Mesendoderm (in vitro differentiated cells): ENCODE measurements around the gene C13orf42.
"Not testable (repeated sequence)": the region's sequence is repeated elsewhere in the genome, so short reads cannot be mapped to it uniquely, and the experiment has no call there.

ENCODE experiments used
- DNase-seq: peaks from one replicate; pipeline ENCODE4 v3.0.0; 2013
- H2AK5ac ChIP-seq: 2 replicates; pipeline ENCODE4 v1.6.1; 2013; ENCODE audit warnings: low read length, inconsistent platforms
- H2BK120ac ChIP-seq: 2 replicates; pipeline ENCODE4 v1.6.1; 2013; ENCODE audit warnings: low read depth, mild to moderate bottlenecking, low read length, moderate library complexity, mixed read lengths
- H2BK15ac ChIP-seq: replicated peaks from 2 replicates; pipeline ENCODE4 v1.6.1; 2013; ENCODE audit warnings: low read depth, mild to moderate bottlenecking, moderate library complexity
- H2BK5ac ChIP-seq: 2 replicates; pipeline ENCODE4 v1.6.1; 2013; ENCODE audit warnings: low read length, inconsistent platforms
- H3K18ac ChIP-seq: 2 replicates; pipeline ENCODE4 v1.6.1; 2013; ENCODE audit warnings: mild to moderate bottlenecking, low read length, mixed read lengths
- H3K23ac ChIP-seq: one replicate; pipeline ENCODE4 v1.6.1; 2013; ENCODE audit warnings: low read length
- H3K27ac ChIP-seq: 2 replicates; pipeline ENCODE4 v1.5.1; 2013; ENCODE audit warnings: low read depth, mild to moderate bottlenecking, inconsistent platforms, low read length, moderate library complexity
- H3K27me3 ChIP-seq: 2 replicates; pipeline ENCODE4 v1.6.1; 2013; ENCODE audit warnings: low read length, control low read depth, mild to moderate bottlenecking, inconsistent platforms; ENCODE audit not compliant: insufficient read depth, poor library complexity
- H3K36me3 ChIP-seq: 2 replicates; pipeline ENCODE4 v1.6.1; 2013; ENCODE audit warnings: low read length, inconsistent platforms; ENCODE audit not compliant: control insufficient read depth, insufficient read depth
- H3K4ac ChIP-seq: one replicate; pipeline ENCODE4 v1.6.1; 2013; ENCODE audit warnings: low read depth, mild to moderate bottlenecking, low read length, moderate library complexity
- H3K4me1 ChIP-seq: 2 replicates; pipeline ENCODE4 v1.6.1; 2013; ENCODE audit warnings: low read depth, low read length, inconsistent platforms; ENCODE audit not compliant: control insufficient read depth
- H3K4me2 ChIP-seq: 2 replicates; pipeline ENCODE4 v1.6.1; 2013; ENCODE audit warnings: low read length
- H3K4me3 ChIP-seq: 2 replicates; pipeline ENCODE4 v1.5.1; 2013; ENCODE audit warnings: mild to moderate bottlenecking, low read length
- H3K56ac ChIP-seq: one replicate; pipeline ENCODE4 v1.6.1; 2013; ENCODE audit warnings: low read length
- H3K79me1 ChIP-seq: 2 replicates; pipeline ENCODE4 v1.6.1; 2013; ENCODE audit warnings: low read length, inconsistent platforms
- H3K79me2 ChIP-seq: 2 replicates; pipeline ENCODE4 v1.6.1; 2013; ENCODE audit warnings: mild to moderate bottlenecking, low read length; ENCODE audit not compliant: control insufficient read depth, insufficient read depth
- H3K9ac ChIP-seq: 2 replicates; pipeline ENCODE4 v1.6.1; 2013; ENCODE audit warnings: low read length, inconsistent platforms
- H4K5ac ChIP-seq: one replicate; pipeline ENCODE4 v1.6.1; 2013; ENCODE audit warnings: low read length
- H4K8ac ChIP-seq: one replicate; pipeline ENCODE4 v1.6.1; 2013; ENCODE audit warnings: low read depth, mild to moderate bottlenecking, control low read depth, low read length, moderate library complexity
- WGBS: extraction: QIAGEN DNeasy Blood & Tissue Kit; methylation state at CpG from one replicate; pipeline ENCODE4 v1.1.7; 2013; ENCODE audit warnings: low lambda C conversion rate, missing lambda C conversion rate; ENCODE audit not compliant: insufficient coverage; ENCODE audit errors: extremely low coverage; 5-methylcytosine and 5-hydroxymethylcytosine counted together

C13orf42 gene

DNA sequence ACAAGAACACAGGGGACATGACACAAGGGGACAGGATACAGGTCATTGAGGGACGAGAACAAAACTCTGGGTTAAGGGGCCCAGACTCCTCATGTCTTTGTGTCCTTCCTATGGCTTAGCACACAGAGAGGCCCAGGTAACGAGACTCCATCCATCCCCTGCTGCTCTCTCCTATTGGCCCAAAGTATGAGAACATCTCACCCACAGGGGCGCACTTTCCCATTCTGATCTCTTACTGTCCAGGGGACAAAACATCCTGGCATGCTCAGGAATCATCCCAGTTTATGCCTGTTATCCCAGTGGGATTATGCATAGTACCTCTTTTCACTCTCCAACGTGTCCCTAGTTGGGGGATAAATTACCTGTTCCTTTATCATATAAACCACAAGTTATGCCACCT is 19.2 kb downstream of the C13orf42 start:
- no peak overlapping the region for H3K4me3 ChIP-seq
- no peaks in the 10 kb centered on the region for H3K27me3 ChIP-seq
- H3K18ac ChIP-seq = no peak overlapping the region
- no peak overlapping the region for H2BK120ac ChIP-seq
- no peak overlapping the region for H3K9ac ChIP-seq
- no peak overlapping the region for H2BK5ac ChIP-seq
- no peak overlapping the region for H2BK15ac ChIP-seq
- no peak overlapping the region for H4K5ac ChIP-seq
- no peaks in the 10 kb centered on the region for H3K4me1 ChIP-seq
- no peak overlapping the region for H3K56ac ChIP-seq
- no peaks in the 10 kb centered on the region for H3K79me2 ChIP-seq
- no peak overlapping the region for H3K4me2 ChIP-seq
- no peak overlapping the region for H4K8ac ChIP-seq
- no peaks in the 10 kb centered on the region for H3K79me1 ChIP-seq
- no peak overlapping the region for H2AK5ac ChIP-seq
- H3K23ac ChIP-seq = no peak overlapping the region
- no peaks in the 10 kb centered on the region for H3K36me3 ChIP-seq
- H3K27ac ChIP-seq = no peak overlapping the region
- H3K4ac ChIP-seq = no peak overlapping the region
- no CpG with 5 or more reads among the region's 4 CpGs for WGBS
- DNase-seq = peak; percentile 18

- H3K79me2 ChIP-seq = no peaks in the 10 kb centered on the region
- H3K4ac ChIP-seq = no peak overlapping the region
- no peak for DNase-seq
- H3K27me3 ChIP-seq = no peaks in the 10 kb centered on the region
- no peak overlapping the region for H3K9ac ChIP-seq
- WGBS = no CpG with 5 or more reads among the region's 5 CpGs
- H3K79me1 ChIP-seq = no peaks in the 10 kb centered on the region
- H4K8ac ChIP-seq = no peak overlapping the region
- no peak overlapping the region for H3K4me3 ChIP-seq
- H2BK5ac ChIP-seq = no peak overlapping the region
- no peaks in the 10 kb centered on the region for H3K36me3 ChIP-seq
- H3K18ac ChIP-seq = no peak overlapping the region
- no peak overlapping the region for H4K5ac ChIP-seq
- H2BK120ac ChIP-seq = no peak overlapping the region
- no peak overlapping the region for H2BK15ac ChIP-seq
- no peaks in the 10 kb centered on the region for H3K4me1 ChIP-seq
- no peak overlapping the region for H3K23ac ChIP-seq
- no peak overlapping the region for H3K4me2 ChIP-seq
- H3K56ac ChIP-seq = no peak overlapping the region
- H3K27ac ChIP-seq = no peak overlapping the region
- no peak overlapping the region for H2AK5ac ChIP-seq
These were observed 27.4 kb downstream of the C13orf42 start for GRCh38 chr13:51083706-51084105.

DNA sequence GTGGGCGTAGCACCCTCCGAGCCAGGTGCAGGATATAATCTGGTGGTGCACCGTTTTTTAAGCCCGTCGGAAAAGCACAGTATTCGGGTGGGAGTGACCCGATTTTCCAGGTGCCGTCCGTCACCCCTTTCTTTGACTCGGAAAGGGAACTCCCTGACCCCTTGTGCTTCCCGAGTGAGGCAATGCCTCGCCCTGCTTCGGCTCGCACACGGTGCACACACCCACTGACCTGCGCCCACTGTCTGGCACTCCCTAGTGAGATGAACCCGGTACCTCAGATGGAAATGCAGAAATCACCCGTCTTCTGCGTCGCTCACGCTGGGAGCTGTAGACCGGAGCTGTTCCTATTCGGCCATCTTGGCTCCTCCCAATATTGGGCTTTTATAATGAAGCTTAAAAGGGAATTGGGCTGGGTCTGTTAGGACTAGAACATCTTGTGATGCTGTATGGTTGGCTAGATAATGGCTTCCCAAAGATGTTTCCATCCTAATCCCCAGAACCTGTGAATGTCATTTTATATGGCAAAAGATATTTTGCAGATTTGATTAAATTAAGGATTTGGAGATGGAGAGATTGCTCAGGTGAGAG is 30.5 kb downstream of the C13orf42 start:
- H3K27ac ChIP-seq, H3K23ac ChIP-seq, H3K4me2 ChIP-seq, H3K79me1 ChIP-seq, H4K8ac ChIP-seq, H2AK5ac ChIP-seq, H3K18ac ChIP-seq, H3K36me3 ChIP-seq, H3K4me3 ChIP-seq, H3K79me2 ChIP-seq, H3K56ac ChIP-seq, H2BK120ac ChIP-seq, H4K5ac ChIP-seq, H3K9ac ChIP-seq, H2BK5ac ChIP-seq, DNase-seq, H3K4ac ChIP-seq, H3K27me3 ChIP-seq, H3K4me1 ChIP-seq, H2BK15ac ChIP-seq: not testable (repeated sequence)
- WGBS = no CpG with 5 or more reads among the region's 23 CpGs

- Histone ChIP-seq H3K79me1 (no peaks in the 10 kb centered on the region), H3K9ac (no peak overlapping the region), H3K4me1 (no peaks in the 10 kb centered on the region), H4K5ac (no peak overlapping the region), H3K27ac (no peak overlapping the region), H4K8ac (no peak overlapping the region), H3K36me3 (no peaks in the 10 kb centered on the region), H2BK120ac (no peak overlapping the region), H3K79me2 (no peaks in the 10 kb centered on the region), H3K23ac (no peak overlapping the region), H3K56ac (no peak overlapping the region), H3K18ac (no peak overlapping the region), H3K4ac (no peak overlapping the region), H2BK5ac (no peak overlapping the region), H3K4me3 (no peak overlapping the region), H3K27me3 (no peaks in the 10 kb centered on the region), H2AK5ac (no peak overlapping the region), H2BK15ac (no peak overlapping the region), H3K4me2 (no peak overlapping the region)
- no CpG with 5 or more reads among the region's 8 CpGs for WGBS
- peak; percentile 53 for DNase-seq
These were observed 39.6 kb downstream of the C13orf42 start for GRCh38 chr13:51071493-51071892.

GRCh38 chr13:51070005-51070649 is 40.9 kb downstream of the C13orf42 start:
- no peaks in the 10 kb centered on the region for H3K79me2 ChIP-seq
- no peak overlapping the region for H2BK5ac ChIP-seq
- no peaks in the 10 kb centered on the region for H3K79me1 ChIP-seq
- H3K23ac ChIP-seq = no peak overlapping the region
- no peak overlapping the region for H2AK5ac ChIP-seq
- H3K36me3 ChIP-seq = no peaks in the 10 kb centered on the region
- no peak overlapping the region for H2BK120ac ChIP-seq
- WGBS = no CpG with 5 or more reads among the region's 11 CpGs
- H4K5ac ChIP-seq = no peak overlapping the region
- H3K4ac ChIP-seq = no peak overlapping the region
- H3K18ac ChIP-seq = no peak overlapping the region
- no peak overlapping the region for H3K27ac ChIP-seq
- no peak overlapping the region for H2BK15ac ChIP-seq
- peak; percentile 84 for DNase-seq
- H4K8ac ChIP-seq = no peak overlapping the region
- no peaks in the 10 kb centered on the region for H3K4me1 ChIP-seq
- no peak overlapping the region for H3K56ac ChIP-seq
- no peak overlapping the region for H3K4me3 ChIP-seq
- H3K27me3 ChIP-seq = no peaks in the 10 kb centered on the region
- no peak overlapping the region for H3K4me2 ChIP-seq
- H3K9ac ChIP-seq = no peak overlapping the region

DNA sequence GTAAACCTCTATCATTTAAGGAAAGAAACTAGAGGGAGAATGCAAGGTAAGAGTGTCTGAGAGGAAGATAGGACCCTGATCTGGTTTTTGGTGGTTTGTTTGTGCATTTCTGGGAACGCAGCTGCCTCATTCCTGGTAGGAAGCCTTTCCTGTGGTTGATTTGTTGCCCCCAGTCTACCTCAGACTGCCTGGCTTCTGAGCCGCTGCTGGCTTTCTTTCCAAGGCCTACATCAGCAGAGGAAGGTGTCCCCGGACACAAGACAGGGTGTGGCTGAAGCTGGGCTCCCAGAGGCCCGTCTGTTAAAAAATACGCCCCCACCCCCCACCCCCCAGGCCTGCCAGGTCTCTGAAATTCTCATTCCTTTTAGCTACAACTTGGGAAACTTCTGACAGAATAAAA is 42.6 kb downstream of the C13orf42 start:
- no peak overlapping the region for H3K23ac ChIP-seq
- no peak overlapping the region for H3K56ac ChIP-seq
- H3K18ac ChIP-seq = no peak overlapping the region
- no peak overlapping the region for H3K9ac ChIP-seq
- H2BK5ac ChIP-seq = no peak overlapping the region
- H4K5ac ChIP-seq = no peak overlapping the region
- H3K4me3 ChIP-seq = no peak overlapping the region
- no peak overlapping the region for H4K8ac ChIP-seq
- H3K79me2 ChIP-seq = no peaks in the 10 kb centered on the region
- WGBS = no CpG with 5 or more reads among the region's 5 CpGs
- no peak for DNase-seq
- no peaks in the 10 kb centered on the region for H3K36me3 ChIP-seq
- H3K4me1 ChIP-seq = no peaks in the 10 kb centered on the region
- no peak overlapping the region for H3K27ac ChIP-seq
- H2AK5ac ChIP-seq = no peak overlapping the region
- no peaks in the 10 kb centered on the region for H3K79me1 ChIP-seq
- no peak overlapping the region for H3K4ac ChIP-seq
- no peak overlapping the region for H2BK15ac ChIP-seq
- no peak overlapping the region for H3K4me2 ChIP-seq
- no peak overlapping the region for H2BK120ac ChIP-seq
- H3K27me3 ChIP-seq = no peaks in the 10 kb centered on the region
